PC-9 (cell line): Measurements from ENCODE around the gene ABR.

Experiments used
- CTCF ChIP-seq: fragments of 200-600 bp; sonication (generic); conservative IDR thresholded peaks from 2 replicates; pipeline ENCODE4 v1.6.1; 2017; ENCODE audit warnings: mixed run types, antibody characterized with exemption, mild to moderate bottlenecking, moderate library complexity
- EZH2 ChIP-seq: fragments of 200-600 bp; sonication (generic); IDR thresholded peaks from 2 replicates; pipeline ENCODE4 v1.8.0; 2017; ENCODE audit warnings: antibody characterized with exemption, low read depth

- TF ChIP-seq EZH2 (no peak), CTCF (no peak)
Measured at GRCh38 chr17:1120596-1121441, 59.0 kb downstream of the ABR start.
